MCF 10A (cell line): Measurements from ENCODE around the gene TBC1D14. TPM values are rescaled to one million over a fixed set of nuclear protein-coding genes. Genes with fewer than 3 reads are reported as not detected.

Source experiments
- BruUV-seq: library from RNA; stranded (reverse); fragments of 400-500 nt; replicated peaks from 2 replicates; lab custom pipeline; 2021; lab: Mats Ljungman, UMichigan
- CTCF ChIA-PET: fragments of 300-600 bp; sonication (Branson Sonifier 250); formaldehyde crosslinking; extraction: SDS; loops from one replicate; lab custom pipeline; 2021; ENCODE audit warnings: antibody characterized with exemption, inconsistent platforms; lab: Yijun Ruan, JAX
- POLR2A ChIA-PET: fragments of 300-600, 350-650 bp; sonication (Branson Sonifier 250); formaldehyde crosslinking; extraction: SDS; loops from one replicate; lab custom pipeline; 2020; ENCODE audit warnings: antibody characterized with exemption, inconsistent platforms; lab: Yijun Ruan, JAX
- DNase-seq: peaks from one replicate; pipeline ENCODE4 v3.0.0-alpha.2; 2018; ENCODE audit not compliant: unreplicated experiment
- H3K27ac Mint-ChIP-seq: one replicate; pipeline ENCODE4 v1.8.0; 2022; ENCODE audit warnings: mild to moderate bottlenecking, low read depth, mixed read lengths; ENCODE audit not compliant: unreplicated experiment
- H3K27me3 Mint-ChIP-seq: one replicate; pipeline ENCODE4 v1.8.0; 2022; ENCODE audit warnings: mixed read lengths; ENCODE audit not compliant: insufficient read depth, unreplicated experiment
- H3K36me3 Mint-ChIP-seq: one replicate; pipeline ENCODE4 v1.8.0; 2022; ENCODE audit warnings: mild to moderate bottlenecking, moderate library complexity, mixed read lengths; ENCODE audit not compliant: insufficient read depth, unreplicated experiment
- H3K4me1 Mint-ChIP-seq: one replicate; pipeline ENCODE4 v1.8.0; 2022; ENCODE audit warnings: mixed read lengths; ENCODE audit not compliant: insufficient read depth, unreplicated experiment
- H3K4me3 Mint-ChIP-seq: one replicate; pipeline ENCODE4 v1.8.0; 2022; ENCODE audit warnings: mild to moderate bottlenecking, moderate library complexity, mixed read lengths; ENCODE audit not compliant: unreplicated experiment
- H3K9me3 Mint-ChIP-seq: one replicate; pipeline ENCODE4 v1.8.0; 2022; ENCODE audit warnings: mixed read lengths; ENCODE audit not compliant: unreplicated experiment
- CTCF ChIP-seq: fragments of 200-600 bp; IDR thresholded peaks from one replicate; pipeline ENCODE4 v1.8.0; 2022; ENCODE audit warnings: antibody characterized with exemption, mild to moderate bottlenecking; ENCODE audit not compliant: unreplicated experiment
- intact Hi-C: fragments of 100-400 bp; cut with micrococcal nuclease; formaldehyde crosslinking; loops from 2 replicates; pipeline ENCODE4 v1.14.1; 2022
- total RNA-seq: library from RNA; stranded (reverse); gene quantifications from 2 replicates; pipeline ENCODE4 v1.2.3, GENCODE V29; 2022

Gene TBC1D14
- total RNA-seq, 1 experiment from 2014 or later = 55.1 TPM

- ChIA-PET POLR2A (interaction anchor here (0.6 to 1.4 kb wide), 4 partner anchors 72 to 196 kb away, joined by 3 to 4 read pairs (median 3); partner anchors contain the start of gene GRPEL1), CTCF (interaction anchor here (0.6 to 5.4 kb wide), 8 partner anchors 9 to 398 kb away, joined by 3 to 74 read pairs (median 4); partner anchors contain the start of genes GRPEL1 and TADA2B)
These were observed 62.1 kb downstream of the TBC1D14 start for GRCh38 chr4:6971536-6972374.

GRCh38 chr4:6972375-6972650 lies 62.7 kb downstream of the TBC1D14 start:
- Mint-ChIP-seq H3K4me3 (no peak overlapping the region), H3K27me3 (no peaks in the 10 kb centered on the region), H3K36me3 (peaks cover 6% of the 10 kb centered on the region), H3K4me1 (no peaks in the 10 kb centered on the region), H3K27ac (no peak overlapping the region), H3K9me3 (no peaks in the 10 kb centered on the region)
- no peak for DNase-seq
- intact Hi-C loops = loop anchor here (5.0 kb wide), 1 partner anchor 70 kb away; the partner anchor contains the start of gene TADA2B
- TF ChIP-seq CTCF = no peak
- CTCF ChIA-PET = interaction anchor here (0.7 to 5.4 kb wide), 5 partner anchors 9 to 398 kb away, joined by 4 to 74 read pairs (median 9); partner anchors contain the start of genes GRPEL1 and TADA2B
- BruUV-seq = no TSS peak
- POLR2A ChIA-PET = interaction anchor here (0.8 to 2.7 kb wide), 3 partner anchors 15 to 97 kb away, joined by 3 to 19 read pairs (median 4); partner anchors contain the start of gene GRPEL1

More at GRCh38 chr4:6971536-6972374, 62.1 kb downstream of the TBC1D14 start:
- H3K4me3 Mint-ChIP-seq = no peak overlapping the region
- TF ChIP-seq CTCF = no peak
- intact Hi-C loops = loop anchor here (5.0 kb wide), 1 partner anchor 71 kb away; the partner anchor contains the start of gene TADA2B
- no peak overlapping the region for H3K27ac Mint-ChIP-seq
- no TSS peak for BruUV-seq
- no peaks in the 10 kb centered on the region for H3K27me3 Mint-ChIP-seq
- H3K36me3 Mint-ChIP-seq = peaks cover 6% of the 10 kb centered on the region
- no peaks in the 10 kb centered on the region for H3K4me1 Mint-ChIP-seq
- DNase-seq = no peak
- no peaks in the 10 kb centered on the region for H3K9me3 Mint-ChIP-seq

- H3K27ac Mint-ChIP-seq = no peak overlapping the region
- no peak for DNase-seq
- ChIA-PET POLR2A (interaction anchor here (0.9 to 2.7 kb wide), 5 partner anchors 12 to 95 kb away, joined by 4 to 19 read pairs (median 4); partner anchors contain the start of genes GRPEL1 and TADA2B), CTCF (interaction anchor here (0.6 to 5.4 kb wide), 15 partner anchors 10 to 140 kb away, joined by 3 to 74 read pairs (median 4); partner anchors contain the start of genes GRPEL1 and TADA2B)
- H3K4me3 Mint-ChIP-seq = no peak overlapping the region
- no peaks in the 10 kb centered on the region for H3K9me3 Mint-ChIP-seq
- H3K27me3 Mint-ChIP-seq = no peaks in the 10 kb centered on the region
- no TSS peak for BruUV-seq
- H3K4me1 Mint-ChIP-seq = no peaks in the 10 kb centered on the region
- TF ChIP-seq CTCF = no peak
- peaks cover 6% of the 10 kb centered on the region for H3K36me3 Mint-ChIP-seq
- intact Hi-C loops = loop anchor here (5.0 kb wide), 1 partner anchor 69 kb away; the partner anchor contains the start of gene TADA2B
These were observed 63.3 kb downstream of the TBC1D14 start for GRCh38 chr4:6972911-6973310.
